NCI-H1694 treated with DMSO at 0.1 percent for 48 hours (cell line): ENCODE data around the gene NAP1L4.

Experiments used
- DNase-seq: peaks from one replicate; lab custom pipeline; 2025; lab: John Stamatoyannopoulos, UW

The NAP1L4 gene

DNA sequence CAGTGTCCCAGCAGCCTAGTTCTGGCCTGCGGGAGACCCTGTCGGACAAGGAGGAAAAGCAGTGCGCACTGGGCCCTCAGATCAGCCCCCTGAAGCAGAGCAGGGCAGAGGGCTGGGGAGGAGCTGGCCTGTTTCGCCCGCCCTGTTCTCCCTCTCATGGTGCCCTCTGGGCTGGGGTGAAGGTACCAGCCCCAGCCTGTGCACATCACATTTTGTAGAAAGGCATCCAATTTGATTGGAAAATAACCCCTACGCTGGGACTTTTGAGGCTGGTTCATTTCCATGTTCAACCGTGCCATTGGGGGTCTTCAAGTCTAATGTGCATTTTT, 832 bp upstream of the NAP1L4 start:
- no peak for DNase-seq

DNA sequence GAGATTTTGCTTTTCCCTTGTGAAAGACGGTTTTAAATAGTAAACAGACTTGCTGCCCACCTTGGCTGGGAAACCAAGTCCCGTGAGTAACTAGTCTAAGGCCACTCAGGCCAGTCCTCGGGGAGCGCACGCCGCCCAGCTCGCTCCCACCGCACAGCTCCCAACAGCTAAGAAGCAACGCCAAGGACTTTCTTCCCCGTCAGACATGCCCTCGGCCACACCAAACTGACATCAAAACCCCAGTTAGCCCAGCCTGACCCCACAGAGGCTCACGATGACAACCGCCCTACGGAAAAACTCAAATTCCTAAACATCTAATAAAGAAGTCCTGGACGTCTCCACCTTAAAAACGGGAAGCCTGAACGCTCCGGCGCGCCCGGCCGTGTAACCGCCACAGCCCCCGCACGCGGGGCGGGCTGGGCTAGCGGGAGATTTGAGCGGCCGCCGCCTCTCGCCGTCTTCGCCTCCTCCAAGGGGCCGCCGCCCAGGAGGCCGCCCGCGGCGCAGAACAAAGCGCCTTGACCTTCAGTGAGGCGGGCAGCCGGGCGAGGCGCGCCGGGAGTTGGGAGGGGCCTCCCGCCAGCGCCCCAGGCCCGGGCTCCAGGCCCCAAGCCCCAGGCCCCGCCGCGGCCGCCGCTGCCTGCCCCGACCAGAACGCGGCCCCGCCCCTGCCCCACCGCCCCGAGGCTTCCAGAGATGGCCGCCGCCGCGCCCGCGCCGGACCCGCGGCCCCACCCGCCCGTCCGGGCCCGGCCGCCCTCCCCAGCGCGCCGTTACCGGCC, 486 bp downstream of the NAP1L4 start:
- DNase-seq, result no peak

DNA sequence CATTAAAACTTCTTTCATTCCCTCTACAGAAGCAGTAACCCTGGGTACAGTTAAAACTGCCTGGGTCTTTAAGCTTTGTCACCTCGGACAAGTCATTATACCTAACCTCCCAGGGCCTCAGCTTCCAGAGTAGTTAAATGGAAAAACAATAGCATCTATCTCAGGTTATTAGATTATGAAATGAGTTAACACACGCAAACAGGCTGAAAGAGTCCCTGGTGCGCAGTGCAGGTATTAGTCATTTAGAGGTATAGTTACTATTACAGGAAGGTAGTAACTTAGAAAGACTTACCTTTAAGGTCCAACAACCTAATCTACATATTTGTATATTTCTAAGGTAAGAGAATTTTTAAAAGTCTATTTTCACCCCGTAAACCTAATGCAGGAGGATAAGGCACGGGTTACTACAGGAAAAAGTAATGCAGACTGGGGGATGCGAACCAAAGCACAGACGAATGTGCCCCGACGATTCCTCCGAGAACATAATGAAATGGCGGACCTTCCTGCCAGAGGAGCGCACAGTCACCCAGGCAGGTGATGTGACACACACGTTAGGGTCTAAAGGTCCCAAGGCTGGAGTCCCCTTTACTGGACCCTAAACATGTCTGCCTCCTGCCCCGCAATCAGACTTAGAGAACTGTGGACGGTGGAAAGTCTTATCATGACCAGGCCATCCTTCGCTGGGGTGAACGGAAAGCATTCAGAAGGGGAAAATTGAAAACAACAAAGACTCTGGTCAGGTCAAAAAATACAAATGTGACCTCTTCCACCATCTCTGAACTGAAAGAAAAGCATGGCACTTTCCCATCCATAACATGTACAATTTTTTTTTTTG, 1.3 kb downstream of the NAP1L4 start:
- no peak for DNase-seq

- no peak for DNase-seq
Observed at GRCh38 chr11:2989551-2989950, 2.6 kb downstream of the NAP1L4 start.

DNA sequence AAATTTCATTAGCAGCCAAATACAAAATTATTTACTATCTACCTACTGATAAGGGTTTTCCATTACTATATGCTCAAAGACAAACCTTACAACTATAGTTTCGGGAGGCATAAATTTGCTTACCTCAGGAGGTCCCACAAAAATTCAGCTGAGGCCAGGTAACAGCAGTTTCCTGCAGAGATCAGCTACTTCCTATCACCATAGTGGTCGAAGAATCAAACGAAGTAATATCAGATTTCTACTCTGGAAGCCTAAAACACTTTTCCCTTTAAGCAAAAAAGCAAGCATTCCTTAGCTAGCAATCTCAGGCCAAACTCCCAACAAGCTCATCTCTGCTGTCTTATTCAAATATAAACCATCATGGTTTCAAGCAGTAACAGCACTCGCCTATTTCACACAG, 3.1 kb downstream of the NAP1L4 start:
- no peak for DNase-seq

DNA sequence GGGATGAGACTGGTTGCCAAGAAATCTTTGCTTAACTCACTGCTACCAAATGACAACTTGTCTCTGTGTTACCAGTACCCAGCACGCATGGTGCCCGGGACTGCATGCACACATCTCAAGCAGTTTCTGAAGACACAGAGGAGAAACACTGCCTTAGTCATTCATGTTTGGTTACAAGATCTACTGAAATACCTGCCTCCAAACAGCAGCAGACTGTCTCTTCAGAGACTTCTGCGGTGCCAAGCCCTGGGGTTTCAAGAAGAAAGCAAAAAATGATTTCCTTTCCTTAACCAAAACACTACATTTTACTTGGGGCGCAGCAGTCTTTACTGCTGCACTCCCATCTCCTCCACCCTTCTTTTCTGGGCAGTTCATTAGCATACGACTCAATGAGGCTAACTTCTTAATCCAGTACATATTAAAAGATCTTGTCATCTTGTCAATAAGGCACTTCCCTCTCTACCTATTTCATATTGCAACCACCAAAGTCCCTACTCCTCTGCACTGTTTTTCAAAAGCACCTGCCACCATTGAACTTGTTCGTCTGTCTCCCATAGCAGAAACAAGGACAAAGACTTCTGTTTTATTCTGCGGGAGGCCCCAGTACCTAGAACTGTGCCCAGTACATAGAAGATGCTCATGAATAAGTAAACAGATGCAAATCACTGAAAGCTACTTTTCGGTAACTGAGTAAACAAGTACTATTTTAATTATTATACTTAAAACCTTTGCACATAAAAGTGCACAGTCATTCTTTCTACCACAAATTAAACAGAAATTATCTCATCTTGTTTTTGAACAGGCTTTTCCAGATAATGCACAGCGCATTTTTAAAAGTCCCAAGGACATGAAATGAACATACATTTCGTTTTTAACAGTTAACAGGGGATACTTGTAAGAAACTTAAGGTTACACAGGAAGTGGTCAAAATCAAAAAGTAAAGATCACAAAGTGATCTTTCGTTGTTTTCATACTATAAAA, 4.0 kb downstream of the NAP1L4 start:
- DNase-seq, result no peak

- no peak for DNase-seq
Observed at GRCh38 chr11:2983908-2984307, 8.2 kb downstream of the NAP1L4 start.

GRCh38 chr11:2982214-2982613, 9.9 kb downstream of the NAP1L4 start:
- no peak for DNase-seq

GRCh38 chr11:2981130-2981529, 11.0 kb downstream of the NAP1L4 start:
- no peak for DNase-seq

GRCh38 chr11:2980168-2980840, 11.8 kb downstream of the NAP1L4 start:
- no peak for DNase-seq

GRCh38 chr11:2977113-2977512, 15.0 kb downstream of the NAP1L4 start:
- DNase-seq, result no peak

GRCh38 chr11:2976294-2977063, 15.7 kb downstream of the NAP1L4 start:
- no peak for DNase-seq

- peak; percentile 37 for DNase-seq
Observed at GRCh38 chr11:2975594-2975993, 16.5 kb downstream of the NAP1L4 start.

GRCh38 chr11:2974272-2974671, 17.9 kb downstream of the NAP1L4 start:
- DNase-seq, result no peak

DNA sequence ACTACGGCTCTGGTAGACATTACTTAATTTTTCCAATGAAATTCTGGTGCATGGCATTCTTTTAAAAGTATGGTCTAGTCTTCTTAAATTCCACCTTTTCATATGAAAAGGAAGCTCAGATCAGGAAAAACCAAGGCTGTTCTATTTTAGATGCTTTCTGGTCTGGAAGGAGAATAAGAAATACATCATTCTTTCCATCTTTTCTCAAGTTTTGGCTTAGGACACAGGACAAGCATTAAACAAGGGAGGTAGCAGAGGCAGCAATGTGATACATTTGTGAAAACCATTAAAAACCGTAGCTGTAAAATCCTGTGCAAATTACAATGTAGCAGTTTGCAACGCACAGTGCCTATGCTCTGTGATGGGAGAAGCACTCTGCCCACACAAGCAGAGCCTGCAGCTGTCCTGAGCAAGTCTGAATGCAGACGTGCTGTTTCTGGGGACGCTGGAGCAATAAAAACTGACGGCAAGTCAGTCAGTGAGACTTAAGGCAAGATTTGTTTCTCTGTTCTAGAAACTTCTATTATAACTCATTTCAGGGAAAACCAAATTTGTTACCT, 23.7 kb downstream of the NAP1L4 start:
- no peak for DNase-seq

- no peak for DNase-seq
Observed at GRCh38 chr11:2964782-2965181, 27.3 kb downstream of the NAP1L4 start.

DNA sequence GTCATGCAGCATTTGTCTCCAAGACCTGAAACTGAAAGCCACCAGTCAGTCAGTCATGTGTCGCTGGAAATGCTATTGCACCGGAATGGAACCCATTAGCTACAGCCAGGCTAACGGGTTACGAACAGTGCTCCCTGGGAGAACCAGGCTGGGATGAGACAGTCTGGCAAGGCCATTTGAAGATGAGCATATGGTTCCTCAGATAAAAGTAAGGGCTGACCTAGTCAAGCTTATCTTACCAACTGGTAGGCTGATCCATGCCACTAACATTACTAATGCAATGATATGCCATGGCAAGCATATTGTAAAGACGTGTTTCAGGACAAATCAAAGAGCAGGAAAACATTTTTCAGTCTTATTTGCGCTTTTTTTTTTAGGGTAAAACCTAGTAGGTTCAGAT, 28.4 kb downstream of the NAP1L4 start:
- DNase-seq, result no peak

DNA sequence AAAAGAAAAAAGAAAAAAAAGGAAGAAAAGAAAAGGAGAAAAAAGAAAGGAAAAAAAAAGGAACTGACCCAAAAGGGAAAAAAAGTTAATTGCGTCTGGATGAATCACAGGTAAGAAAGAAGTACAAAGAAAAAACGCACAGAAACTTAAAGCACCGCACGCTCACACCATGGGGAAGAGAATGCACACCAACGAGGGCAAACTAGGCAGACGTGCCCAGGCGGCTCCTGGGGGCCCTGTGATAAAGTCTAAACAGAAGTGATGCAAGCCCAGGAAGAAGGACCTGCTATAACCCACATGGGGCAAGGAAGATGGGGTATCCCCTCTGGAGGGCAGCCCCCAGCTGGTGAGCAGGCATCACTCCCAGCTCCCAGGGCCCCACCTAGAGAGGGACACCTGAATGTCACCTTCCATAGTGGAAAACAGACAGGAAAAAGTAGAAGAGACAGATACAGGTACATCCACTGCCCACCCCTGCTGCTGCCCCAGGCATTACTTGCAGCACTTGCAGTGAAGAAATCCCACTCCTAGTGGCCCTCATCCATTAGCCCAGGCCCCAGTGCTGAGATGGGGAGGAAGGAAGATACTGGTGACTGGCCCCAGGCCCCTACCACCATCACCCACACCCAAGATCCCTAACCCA, 28.9 kb downstream of the NAP1L4 start:
- no peak for DNase-seq

DNA sequence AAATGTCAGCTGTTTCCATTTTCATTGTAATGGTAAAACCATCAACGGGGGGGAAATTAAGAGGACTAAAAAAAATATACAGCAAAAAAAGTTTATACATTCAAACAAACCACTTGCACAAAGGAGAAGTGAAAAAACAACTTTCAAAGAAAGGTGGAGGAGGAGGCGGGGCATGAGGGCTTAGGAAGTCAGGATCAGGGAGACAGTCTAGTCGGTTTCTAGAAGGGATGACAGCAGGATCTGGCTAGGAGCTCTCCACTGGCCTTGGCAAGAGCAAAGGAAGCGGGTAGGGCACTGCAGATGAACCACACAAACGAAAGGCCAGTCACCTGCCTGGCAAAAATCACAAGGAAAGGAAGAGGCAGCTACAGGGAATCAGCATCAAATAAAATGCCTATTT, 31.0 kb downstream of the NAP1L4 start:
- no peak for DNase-seq

- no peak for DNase-seq
Observed at GRCh38 chr11:2960139-2960538, 32.0 kb downstream of the NAP1L4 start.
